GM12865 (cell line): Measurements from ENCODE around the gene RUNX1.

Experiments
- DNase-seq: peaks from one replicate; pipeline ENCODE4 v3.0.0; 2010; ENCODE audit warnings: low read depth
- H3K4me3 ChIP-seq: 2 replicates; pipeline ENCODE4 v1.5.1; 2011; ENCODE audit warnings: mild to moderate bottlenecking, low read depth, low read length, control low read depth
- TF ChIP-seq, protein P1 (sequence below): IDR thresholded peaks from 2 replicates; pipeline ENCODE4 v1.5.1; 2011; ENCODE audit warnings: low read length, control low read depth, low read depth, inconsistent platforms; ENCODE audit not compliant: insufficient read depth; ENCODE audit errors: missing control alignments

The RUNX1 gene

GRCh38 chr21:34936883-34937563, 112.1 kb downstream of the RUNX1 start:
- no peak overlapping the region for H3K4me3 ChIP-seq
- DNase-seq = no peak
- TF ChIP-seq, protein P1, sequence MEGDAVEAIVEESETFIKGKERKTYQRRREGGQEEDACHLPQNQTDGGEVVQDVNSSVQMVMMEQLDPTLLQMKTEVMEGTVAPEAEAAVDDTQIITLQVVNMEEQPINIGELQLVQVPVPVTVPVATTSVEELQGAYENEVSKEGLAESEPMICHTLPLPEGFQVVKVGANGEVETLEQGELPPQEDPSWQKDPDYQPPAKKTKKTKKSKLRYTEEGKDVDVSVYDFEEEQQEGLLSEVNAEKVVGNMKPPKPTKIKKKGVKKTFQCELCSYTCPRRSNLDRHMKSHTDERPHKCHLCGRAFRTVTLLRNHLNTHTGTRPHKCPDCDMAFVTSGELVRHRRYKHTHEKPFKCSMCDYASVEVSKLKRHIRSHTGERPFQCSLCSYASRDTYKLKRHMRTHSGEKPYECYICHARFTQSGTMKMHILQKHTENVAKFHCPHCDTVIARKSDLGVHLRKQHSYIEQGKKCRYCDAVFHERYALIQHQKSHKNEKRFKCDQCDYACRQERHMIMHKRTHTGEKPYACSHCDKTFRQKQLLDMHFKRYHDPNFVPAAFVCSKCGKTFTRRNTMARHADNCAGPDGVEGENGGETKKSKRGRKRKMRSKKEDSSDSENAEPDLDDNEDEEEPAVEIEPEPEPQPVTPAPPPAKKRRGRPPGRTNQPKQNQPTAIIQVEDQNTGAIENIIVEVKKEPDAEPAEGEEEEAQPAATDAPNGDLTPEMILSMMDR = no peak

DNA sequence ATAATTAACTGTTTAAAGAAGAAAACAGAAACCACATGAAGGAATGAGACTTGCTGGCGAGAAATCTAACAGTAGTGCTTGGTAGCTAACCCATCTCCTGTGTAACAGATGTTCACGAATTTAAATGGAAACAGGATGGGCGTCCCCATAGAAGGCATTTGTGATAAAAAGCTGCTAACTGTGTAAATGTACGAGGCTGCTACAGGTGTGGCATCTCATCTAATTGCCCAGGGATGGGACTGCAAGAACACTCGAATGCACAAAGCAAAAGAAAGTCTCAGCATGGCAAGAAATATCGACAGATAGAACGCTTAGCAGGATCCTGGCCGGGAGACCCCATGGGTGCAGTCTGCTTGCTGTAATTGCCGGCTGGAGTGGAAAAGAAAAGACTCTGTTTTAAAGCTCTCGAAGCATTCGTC, 112.7 kb downstream of the RUNX1 start:
- no peak for DNase-seq
- H3K4me3 ChIP-seq = no peak overlapping the region

GRCh38 chr21:34935898-34936297, 113.2 kb downstream of the RUNX1 start:
- TF ChIP-seq, protein P1 = no peak
- DNase-seq = no peak
- H3K4me3 ChIP-seq = no peak overlapping the region

More for the DNA sequence above, 112.7 kb downstream of the RUNX1 start:
- TF ChIP-seq, protein P1 = no peak

GRCh38 chr21:34935452-34935851, 113.7 kb downstream of the RUNX1 start:
- H3K4me3 ChIP-seq = no peak overlapping the region
- DNase-seq = no peak
- TF ChIP-seq, protein P1 = no peak

DNA sequence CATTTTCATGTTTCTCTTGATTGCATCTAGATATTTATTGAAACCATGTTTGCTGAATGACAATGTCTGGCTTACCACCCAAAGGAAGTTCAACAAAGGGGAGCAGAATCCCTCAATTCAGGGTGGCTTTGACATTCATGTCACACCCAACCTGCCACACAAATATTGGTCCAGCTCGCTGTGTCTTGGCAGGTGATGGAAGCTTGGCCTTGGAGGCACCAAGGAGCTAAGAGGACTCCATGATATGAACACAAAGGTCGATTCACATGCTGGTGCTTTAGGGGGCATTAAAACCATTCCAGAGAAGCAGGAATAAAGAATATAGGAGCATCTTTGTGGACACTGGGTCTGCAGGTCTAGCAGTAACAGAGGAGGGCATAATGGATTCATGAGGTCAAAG, 114.8 kb downstream of the RUNX1 start:
- no peak overlapping the region for H3K4me3 ChIP-seq
- TF ChIP-seq, protein P1 = no peak
- no peak for DNase-seq

- no peak overlapping the region for H3K4me3 ChIP-seq
- TF ChIP-seq, protein P1 = no peak
- peak; percentile 25 for DNase-seq
Observed at GRCh38 chr21:34933609-34934335, 115.3 kb downstream of the RUNX1 start.

- TF ChIP-seq, protein P1 = no peak
- no peak for DNase-seq
- no peak overlapping the region for H3K4me3 ChIP-seq
Observed at GRCh38 chr21:34932233-34932632, 116.9 kb downstream of the RUNX1 start.
